GM18858 (cell line): ENCODE results near the gene OR2T6.
A peak's percentile ranks its signal among the peaks of the same experiment; 100 is the strongest.
"Not testable (repeated sequence)": the region's sequence is repeated elsewhere in the genome, so short reads cannot be mapped to it uniquely, and the experiment has no call there.

Experiments
- ATAC-seq: cut with Tn5 transposase; IDR thresholded peaks from one replicate; pipeline ENCODE4 v1.9.1; 2021; ENCODE audit not compliant: unreplicated experiment

Gene OR2T6

DNA sequence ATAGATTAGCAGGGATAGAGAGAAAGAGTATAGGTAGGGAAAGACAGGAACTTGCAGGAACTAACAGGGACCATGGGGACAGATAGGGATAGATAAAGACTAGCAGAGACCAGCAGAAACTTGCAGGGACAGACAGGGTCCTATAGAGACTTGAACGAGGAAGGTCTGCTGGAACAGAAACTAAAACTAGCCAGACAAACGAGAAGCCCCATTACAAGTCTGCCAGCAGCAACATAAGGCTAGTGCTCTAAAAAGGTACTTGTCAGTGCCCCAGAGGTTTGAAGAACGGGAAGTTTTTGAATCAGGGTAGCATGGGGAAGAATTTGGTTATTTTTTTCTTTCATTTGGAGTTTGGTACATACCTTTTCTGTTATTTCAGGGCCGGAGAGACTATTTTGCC, 56.7 kb downstream of the OR2T6 start:
- not testable (repeated sequence) for ATAC-seq

DNA sequence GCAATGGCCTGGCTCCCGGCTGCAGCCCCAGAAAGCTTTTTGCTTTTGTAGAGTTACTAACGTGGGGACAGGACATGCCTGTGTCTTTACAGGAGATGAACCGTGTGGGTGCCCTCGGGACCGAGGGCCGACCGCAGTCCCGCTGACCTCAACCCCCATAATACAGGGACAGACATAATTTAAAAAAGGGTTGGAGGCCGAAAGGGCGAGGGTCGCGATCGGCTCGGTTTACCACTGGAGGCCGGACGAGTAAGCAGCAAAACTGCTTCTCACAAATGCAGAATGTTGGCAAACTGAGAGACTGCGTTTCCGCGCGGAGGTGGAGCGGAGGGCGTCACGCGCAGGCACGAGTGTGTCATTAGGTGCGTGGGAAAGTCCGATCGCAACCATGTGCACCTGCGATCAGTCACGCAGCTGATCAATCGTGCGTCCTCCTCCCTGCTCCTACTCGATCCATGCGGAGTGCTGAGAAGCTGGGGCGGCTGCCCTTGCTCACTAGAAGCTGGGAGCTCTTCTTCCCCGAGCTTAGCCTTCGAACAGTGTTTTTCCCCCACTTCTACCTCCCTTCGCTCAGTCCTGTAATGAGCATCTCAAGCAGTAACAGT, 58.4 kb downstream of the OR2T6 start:
- not testable (repeated sequence) for ATAC-seq

DNA sequence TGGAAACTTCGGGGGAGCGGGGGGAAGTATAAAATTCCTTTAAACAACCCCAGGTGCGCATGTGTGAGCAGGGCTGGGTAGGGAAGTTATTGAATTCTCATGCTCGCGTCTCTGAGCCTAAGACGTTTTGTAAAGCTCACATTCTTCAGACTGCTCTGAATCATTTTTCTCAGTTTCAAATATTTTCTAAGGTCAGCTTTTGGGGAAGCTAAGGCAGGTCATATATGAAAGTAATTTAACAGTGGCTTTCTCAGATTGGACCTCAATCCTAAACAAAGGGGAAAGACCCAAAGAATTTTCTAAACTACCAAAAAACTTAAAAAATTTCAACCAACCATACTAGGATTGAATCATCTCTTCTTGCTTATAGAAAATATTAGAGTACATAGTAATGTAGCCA, 59.4 kb downstream of the OR2T6 start:
- ATAC-seq = peak; percentile 52

DNA sequence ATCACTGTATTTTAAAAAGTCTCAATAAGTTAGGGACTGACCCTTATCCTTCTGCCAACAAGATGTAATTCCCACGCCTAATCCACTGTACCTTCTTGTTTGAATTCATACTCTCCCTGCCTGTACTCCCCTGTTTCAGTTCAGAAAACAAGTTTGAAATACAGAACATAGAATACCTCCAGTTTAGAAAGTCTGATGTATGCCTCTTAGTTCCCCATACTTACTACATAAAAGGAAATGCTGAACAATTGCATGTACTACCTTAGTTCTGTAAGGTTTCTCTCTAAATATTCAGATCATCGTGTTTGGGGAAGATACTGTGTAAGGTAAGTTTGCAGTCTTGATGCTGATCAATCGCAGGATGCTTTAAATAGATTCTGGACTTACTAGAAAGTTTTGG, 60.8 kb downstream of the OR2T6 start:
- ATAC-seq = peak; percentile 54

DNA sequence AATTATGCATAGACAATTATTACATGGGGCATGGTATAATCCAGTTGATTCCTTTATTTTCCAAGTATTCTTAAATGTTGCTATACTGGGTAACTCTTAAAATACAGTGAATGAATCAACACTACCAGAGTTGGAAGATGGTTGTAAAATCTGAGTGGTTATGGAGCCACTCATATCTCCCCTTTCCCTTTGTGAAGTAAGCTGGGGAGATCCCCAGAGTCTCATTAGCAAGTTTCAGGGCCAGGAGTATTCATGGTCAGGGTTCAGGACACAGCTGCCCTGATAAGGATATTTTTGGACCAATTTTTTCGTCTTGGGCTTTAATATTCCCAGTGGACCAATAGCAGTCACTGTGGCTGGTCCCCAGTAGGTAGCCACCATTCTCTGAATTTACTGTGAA, 63.1 kb downstream of the OR2T6 start:
- not testable (repeated sequence) for ATAC-seq

DNA sequence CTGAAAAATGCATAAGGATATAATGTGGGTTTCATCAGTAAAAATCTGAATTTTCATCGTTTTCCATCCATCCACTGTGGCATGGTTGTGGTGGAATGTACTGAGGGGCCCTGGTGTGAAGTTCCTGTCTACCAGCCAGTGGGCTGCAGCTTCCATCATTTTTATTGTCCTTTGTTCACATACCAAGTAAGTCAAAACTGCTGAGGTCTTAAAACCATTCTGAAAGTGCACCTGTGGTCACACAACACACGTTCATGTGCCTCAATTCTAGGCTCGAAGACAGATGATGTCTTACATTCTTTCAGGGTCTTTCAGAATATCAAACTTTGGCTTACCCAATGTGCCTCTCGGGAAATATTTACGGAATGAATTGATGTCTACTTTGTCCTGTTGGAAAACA, 63.7 kb downstream of the OR2T6 start:
- not testable (repeated sequence) for ATAC-seq
